Measurements from ENCODE around the gene OPN5.

- TF ChIP-seq POLR2A (IDR thresholded peaks at IDR 0.05) (no peak), CTCF (IDR thresholded peaks at IDR 0.05) (no peak)
These were observed 83.4 kb downstream of the OPN5 start for GRCh38 chr6:47865206-47865605.
